Cardiac muscle cell (in vitro differentiated cells and primary cell): ENCODE measurements around the gene HSD17B8. TPM values are rescaled to one million over a fixed set of nuclear protein-coding genes. Genes with fewer than 3 reads are reported as not detected.
A peak's percentile ranks its signal among the peaks of the same experiment; 100 is the strongest.
"Not testable (repeated sequence)": the region's sequence is repeated elsewhere in the genome, so short reads cannot be mapped to it uniquely, and the experiment has no call there.

Source experiments
- DNase-seq, 2 donors: peaks; one replicate each; pipeline versions ENCODE4 v3.0.0 to v3.0.0-alpha.2; 2010 to 2017; ENCODE audit warnings: low read depth in 1 of 2, low spot score in 1 of 2
- H3K27ac ChIP-seq: fragments of 200-600 bp; sonication (generic); 2 replicates; pipeline ENCODE4 v1.5.1; 2016
- H3K27me3 ChIP-seq: fragments of 200-600 bp; sonication (generic); 2 replicates; pipeline ENCODE4 v1.6.0; 2016; ENCODE audit warnings: control low read depth
- H3K36me3 ChIP-seq: fragments of 200-600 bp; sonication (generic); 2 replicates; pipeline ENCODE4 v1.5.1; 2016; ENCODE audit warnings: control low read depth
- H3K4me1 ChIP-seq: fragments of 200-600 bp; sonication (generic); 2 replicates; pipeline ENCODE4 v1.8.1; 2017; ENCODE audit warnings: low read depth, mild to moderate bottlenecking, mixed run types
- H3K4me3 ChIP-seq: fragments of 200-600 bp; sonication (generic); 2 replicates; pipeline ENCODE4 v1.5.1; 2016; ENCODE audit warnings: mild to moderate bottlenecking
- H3K9me3 ChIP-seq: fragments of 200-600 bp; sonication (generic); 2 replicates; pipeline ENCODE4 v1.5.1; 2017; ENCODE audit warnings: low read depth, mild to moderate bottlenecking, control low read depth
- CTCF ChIP-seq: IDR thresholded peaks from 2 replicates; pipeline ENCODE4 v1.5.1; 2012; ENCODE audit warnings: low read depth, mild to moderate bottlenecking, low read length
- polyA plus RNA-seq: library from polyadenylated mRNA; unstranded; fragments of >200 nt; fragmentation: Nextera tagmentation; extraction: Ambion mirVana; gene quantifications from 2 replicates; pipeline ENCODE4 v1.2.1, GENCODE V29; 2016
- total RNA-seq: library from RNA; depleted of rRNA; stranded (reverse); fragments of >200 nt; gene quantifications from 2 replicates; pipeline ENCODE4 v1.2.3, GENCODE V29; 2016

Gene HSD17B8
- total and polyA plus RNA-seq, 2 experiments from 2014 or later, result 45.4 to 47.6 TPM

GRCh38 chr6:33217246-33217645, 12.8 kb downstream of the HSD17B8 start:
- Histone ChIP-seq H3K4me1 (peaks cover 13% of the 10 kb centered on the region), H3K4me3 (no peak overlapping the region), H3K27me3 (peaks cover 6% of the 10 kb centered on the region), H3K36me3 (no peaks in the 10 kb centered on the region), H3K9me3 (no peaks in the 10 kb centered on the region), H3K27ac (no peak overlapping the region)
- TF ChIP-seq CTCF, result no peak
- no peak for DNase-seq

- H3K27me3 ChIP-seq, result peaks cover 6% of the 10 kb centered on the region
- no peak overlapping the region for H3K4me3 ChIP-seq
- peaks cover 10% of the 10 kb centered on the region for H3K4me1 ChIP-seq
- no peaks in the 10 kb centered on the region for H3K9me3 ChIP-seq
- H3K36me3 ChIP-seq, result no peaks in the 10 kb centered on the region
- H3K27ac ChIP-seq, result no peak overlapping the region
- TF ChIP-seq CTCF, result no peak
- DNase-seq, result no peak
Observed at GRCh38 chr6:33217681-33218080, 13.2 kb downstream of the HSD17B8 start.

- H3K4me1 ChIP-seq, H3K4me3 ChIP-seq: not testable (repeated sequence)
Observed at GRCh38 chr6:33226503-33227120, 22.2 kb downstream of the HSD17B8 start.

GRCh38 chr6:33235221-33235634, 30.8 kb downstream of the HSD17B8 start:
- TF ChIP-seq CTCF, result no peak
- H3K27me3 ChIP-seq, result no peaks in the 10 kb centered on the region
- H3K4me1 ChIP-seq, result peaks cover 12% of the 10 kb centered on the region
- peak in 1 of 2 donors; percentile 65 for DNase-seq
- no peaks in the 10 kb centered on the region for H3K36me3 ChIP-seq
- no peak overlapping the region for H3K4me3 ChIP-seq
- H3K27ac ChIP-seq, result peak overlapping the region; percentile 81
- H3K9me3 ChIP-seq, result no peaks in the 10 kb centered on the region

More at GRCh38 chr6:33226503-33227120, 22.2 kb downstream of the HSD17B8 start:
- not testable (repeated sequence) for DNase-seq, H3K27me3 ChIP-seq, H3K36me3 ChIP-seq, H3K27ac ChIP-seq, H3K9me3 ChIP-seq

- Histone ChIP-seq H3K4me1 (peaks cover 12% of the 10 kb centered on the region), H3K4me3 (no peak overlapping the region), H3K27ac (no peak overlapping the region), H3K9me3 (no peaks in the 10 kb centered on the region), H3K27me3 (no peaks in the 10 kb centered on the region), H3K36me3 (no peaks in the 10 kb centered on the region)
- no peak for DNase-seq
- TF ChIP-seq CTCF, result no peak
Observed at GRCh38 chr6:33236328-33236727, 31.9 kb downstream of the HSD17B8 start.

- Histone ChIP-seq H3K36me3 (no peaks in the 10 kb centered on the region), H3K9me3 (no peaks in the 10 kb centered on the region), H3K27me3 (peaks cover 1% of the 10 kb centered on the region), H3K4me1 (peaks cover 12% of the 10 kb centered on the region), H3K27ac (no peak overlapping the region), H3K4me3 (no peak overlapping the region)
- no peak for DNase-seq
- TF ChIP-seq CTCF, result no peak
Observed at GRCh38 chr6:33236852-33237251, 32.4 kb downstream of the HSD17B8 start.
